ENCODE results near the gene PDLIM1.

PDLIM1 gene

DNA sequence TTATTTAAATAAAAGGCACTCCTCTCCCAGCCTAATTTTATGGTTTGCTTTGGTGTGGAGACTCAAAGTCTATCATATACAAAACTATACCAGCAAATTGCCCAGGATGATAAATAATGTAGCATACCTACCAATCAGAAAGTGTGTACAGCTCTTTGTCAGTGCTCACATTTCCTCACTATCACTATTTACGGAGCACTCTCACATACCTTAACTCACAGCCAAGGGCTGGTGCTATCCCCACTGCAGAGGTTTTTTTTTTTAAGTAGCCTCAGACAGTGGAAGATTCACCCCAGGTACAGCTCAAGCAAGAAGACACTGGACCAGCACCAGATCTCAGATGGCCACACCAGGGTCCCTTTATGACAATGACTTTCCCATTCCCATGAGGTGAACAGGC is 2.5 kb downstream of the PDLIM1 start:
- DNase-seq (ENCODE audit: low spot score) = no peak

- no peak for DNase-seq (ENCODE audit: low spot score)
These were observed 3.5 kb downstream of the PDLIM1 start for GRCh38 chr10:95287281-95287680.

DNA sequence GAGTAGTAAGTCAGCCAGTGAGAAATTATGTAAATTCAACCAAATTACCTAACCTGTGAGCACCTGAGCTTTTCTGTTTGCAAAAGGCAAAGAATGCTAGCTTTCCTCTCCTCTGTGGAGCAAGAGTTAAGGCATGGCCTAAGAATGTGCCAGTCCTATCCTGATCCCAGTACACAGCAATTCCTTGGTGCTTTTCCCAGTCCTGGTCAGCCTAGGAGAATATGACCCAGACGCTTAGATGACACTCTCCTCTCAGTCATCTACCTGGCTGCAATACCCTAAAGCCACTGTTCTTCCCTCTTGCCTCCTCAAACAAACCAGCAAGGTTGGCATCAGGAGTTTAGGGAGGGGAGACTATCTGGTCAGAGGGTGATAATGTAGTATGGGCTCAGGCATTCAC is 4.1 kb downstream of the PDLIM1 start:
- DNase-seq (ENCODE audit: low spot score) = no peak

DNA sequence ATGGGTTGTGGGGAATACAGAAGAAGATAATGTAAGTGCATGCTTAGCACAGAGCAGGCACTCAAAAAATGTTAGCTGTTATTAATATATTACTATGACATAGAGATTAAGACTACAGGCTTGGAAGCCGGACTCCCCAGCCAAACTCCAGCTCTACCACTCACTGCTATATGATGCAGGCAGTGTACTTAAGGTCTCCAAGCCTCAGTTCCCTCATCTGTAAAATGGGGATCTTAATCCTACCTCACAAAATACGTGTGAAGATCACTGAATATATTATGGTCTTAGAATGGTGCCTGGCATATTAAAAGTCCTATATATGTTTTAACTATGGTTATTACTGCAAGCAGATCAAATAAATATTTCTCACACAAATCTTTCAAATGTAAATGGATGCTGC is 5.2 kb downstream of the PDLIM1 start:
- DNase-seq (ENCODE audit: low spot score) = no peak

- DNase-seq (ENCODE audit: low spot score) = no peak
These were observed 6.0 kb downstream of the PDLIM1 start for GRCh38 chr10:95284807-95285206.

- DNase-seq (ENCODE audit: low spot score) = no peak
These were observed 8.7 kb downstream of the PDLIM1 start for GRCh38 chr10:95282107-95282506.

DNA sequence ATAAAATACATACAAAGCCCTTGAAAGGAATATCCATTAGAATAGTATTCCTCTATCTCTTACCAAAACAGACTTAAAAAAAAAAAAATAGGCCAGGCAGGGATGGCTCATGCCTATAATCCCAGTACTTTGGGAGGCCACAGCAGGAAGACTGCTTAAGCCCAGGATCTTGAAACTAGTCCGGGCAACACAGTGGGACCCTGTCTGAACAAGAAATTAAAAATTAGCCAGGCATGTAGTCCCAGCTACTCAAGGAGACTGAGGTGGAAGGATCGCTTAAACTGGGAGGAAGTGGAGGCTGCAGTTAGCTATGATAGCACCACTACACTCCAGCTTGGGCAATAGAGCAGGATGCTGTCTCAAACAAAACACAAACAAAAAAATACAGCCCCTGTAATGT is 9.6 kb downstream of the PDLIM1 start:
- no peak for DNase-seq (ENCODE audit: low spot score)

- DNase-seq (ENCODE audit: low spot score) = no peak
These were observed 10.2 kb downstream of the PDLIM1 start for GRCh38 chr10:95280637-95281036.

GRCh38 chr10:95279042-95279820 is 11.6 kb downstream of the PDLIM1 start:
- no peak for DNase-seq (ENCODE audit: low spot score)

- DNase-seq (ENCODE audit: low spot score) = no peak
These were observed 12.5 kb downstream of the PDLIM1 start for GRCh38 chr10:95278061-95278988.

DNA sequence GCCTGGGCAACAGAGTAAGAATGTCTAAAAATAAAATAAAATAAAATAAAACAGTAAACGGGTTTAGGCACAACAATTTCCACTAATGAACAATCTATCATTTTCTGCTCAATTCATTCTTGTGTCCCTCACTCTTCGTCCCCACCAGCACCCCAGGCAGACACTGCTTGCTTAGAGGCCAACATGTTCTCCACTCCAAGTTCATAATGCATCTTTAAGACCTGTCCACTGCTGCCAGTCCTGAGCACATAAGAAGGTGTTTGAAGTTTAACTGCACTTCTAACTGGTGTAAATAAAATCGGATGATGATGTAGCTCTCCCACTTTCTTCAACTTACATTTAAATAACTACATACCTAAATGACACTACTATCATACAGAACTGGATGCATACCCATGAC is 13.2 kb downstream of the PDLIM1 start:
- no peak for DNase-seq (ENCODE audit: low spot score)

- DNase-seq (ENCODE audit: low spot score) = no peak
These were observed 13.6 kb downstream of the PDLIM1 start for GRCh38 chr10:95277201-95277570.

DNA sequence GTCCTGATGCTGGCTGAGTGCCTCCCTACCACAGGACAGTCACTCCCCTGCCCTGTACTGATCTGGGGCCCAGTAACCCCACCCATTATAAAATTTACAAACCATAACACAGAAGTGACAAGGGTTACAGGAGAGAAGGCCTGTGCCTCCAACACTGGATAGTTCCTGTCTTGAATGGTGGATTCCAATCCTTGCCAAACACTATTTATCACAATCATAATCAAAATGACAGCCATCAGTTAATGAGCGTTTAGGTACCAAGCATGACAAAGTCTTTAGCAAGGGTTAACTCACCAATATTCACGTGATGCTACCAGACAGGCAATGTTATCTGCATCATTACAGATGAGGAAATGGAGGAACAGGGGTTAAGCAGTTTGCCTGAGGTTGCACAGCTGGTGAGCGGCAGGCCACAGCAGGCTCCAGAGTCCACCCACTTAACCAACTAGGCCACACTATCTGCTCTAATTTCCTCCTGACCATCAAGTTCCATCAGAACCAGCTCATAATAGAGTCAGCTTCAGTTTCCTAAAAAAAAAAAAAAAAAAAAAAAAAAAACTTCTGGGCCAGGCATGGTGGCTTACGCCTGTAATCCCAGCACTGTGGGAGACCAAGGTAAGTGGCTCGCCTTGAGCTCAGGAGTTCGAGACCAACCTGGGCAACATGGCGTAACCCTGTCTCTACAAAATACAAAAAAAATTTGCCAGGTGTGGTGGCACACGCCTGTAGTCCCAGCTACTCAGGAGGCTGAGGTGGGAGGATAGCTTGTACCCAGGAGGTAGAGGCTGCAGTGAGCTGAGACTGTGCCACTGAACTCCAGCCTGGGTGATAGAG is 14.2 kb downstream of the PDLIM1 start:
- DNase-seq (ENCODE audit: low spot score) = no peak

- DNase-seq (ENCODE audit: low spot score) = no peak
These were observed 15.0 kb downstream of the PDLIM1 start for GRCh38 chr10:95275726-95276366.

DNA sequence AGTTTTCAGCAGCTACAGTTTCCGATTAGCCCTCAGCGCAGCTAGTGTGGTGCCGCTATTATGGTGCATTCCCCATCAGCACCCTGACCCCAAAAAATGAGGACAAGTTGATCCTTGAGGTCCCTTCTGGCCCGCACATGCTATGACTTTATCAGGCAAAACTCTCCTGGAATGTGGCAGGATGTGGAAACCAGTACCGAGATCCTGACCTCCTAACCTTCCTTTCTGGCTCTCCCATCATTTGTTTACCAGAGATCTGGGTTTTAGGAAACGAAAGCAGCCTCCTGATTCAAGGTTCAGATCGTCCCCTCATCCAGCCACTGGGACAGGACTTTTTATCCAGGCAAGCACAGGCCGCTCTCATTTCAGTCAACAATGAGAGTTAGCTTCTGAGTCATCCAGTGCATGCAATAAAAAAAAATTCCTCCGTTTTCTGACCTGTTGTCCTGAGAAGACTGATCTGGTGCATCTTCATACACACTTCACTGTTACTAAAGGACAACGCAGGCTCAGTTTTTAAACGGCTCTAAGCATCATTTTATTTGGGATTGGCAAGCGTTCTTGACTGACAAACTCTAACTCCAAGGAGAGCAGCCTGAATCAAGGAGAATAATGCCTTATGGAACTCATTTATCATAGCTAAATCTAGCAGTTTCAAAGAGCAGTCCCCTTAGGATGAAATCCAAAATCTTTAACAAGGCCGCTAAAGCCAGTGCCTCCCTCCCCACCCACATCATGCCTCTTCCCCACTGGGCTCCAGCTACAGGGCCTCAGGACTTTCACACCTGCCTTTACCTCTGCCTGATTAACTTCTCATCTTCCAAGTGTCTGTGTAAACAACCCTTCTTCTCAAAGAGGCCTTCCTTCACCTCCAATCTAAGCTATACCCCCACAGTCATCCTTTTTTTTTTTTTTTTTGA is 17.1 kb downstream of the PDLIM1 start:
- peak; percentile 26 for DNase-seq (ENCODE audit: low spot score)

- no peak for DNase-seq (ENCODE audit: low spot score)
These were observed 22.4 kb downstream of the PDLIM1 start for GRCh38 chr10:95268438-95268837.

- DNase-seq (ENCODE audit: low spot score) = no peak
These were observed 23.6 kb downstream of the PDLIM1 start for GRCh38 chr10:95267251-95267650.

GRCh38 chr10:95266674-95267095 is 24.1 kb downstream of the PDLIM1 start:
- DNase-seq (ENCODE audit: low spot score) = peak; percentile 39

DNA sequence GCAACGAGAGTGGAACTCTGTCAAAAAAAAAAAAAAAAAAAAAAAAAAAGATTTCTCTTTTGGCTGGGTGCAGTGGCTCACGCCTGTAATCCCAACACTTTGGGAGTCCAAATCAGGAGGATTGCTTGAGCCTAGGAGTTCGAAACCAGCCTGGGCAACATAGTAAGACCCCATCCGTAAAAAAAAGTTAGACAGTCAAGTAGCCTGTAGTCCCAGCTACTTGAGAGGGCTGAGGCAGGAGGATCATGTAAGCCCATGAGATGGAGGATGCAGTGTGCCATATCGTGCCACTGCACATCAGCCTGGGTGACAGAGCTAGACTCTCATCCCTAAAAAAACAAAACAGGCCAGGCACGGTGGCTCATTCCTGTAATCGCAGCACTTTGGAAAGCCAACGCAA is 25.2 kb downstream of the PDLIM1 start:
- no peak for DNase-seq (ENCODE audit: low spot score)

DNA sequence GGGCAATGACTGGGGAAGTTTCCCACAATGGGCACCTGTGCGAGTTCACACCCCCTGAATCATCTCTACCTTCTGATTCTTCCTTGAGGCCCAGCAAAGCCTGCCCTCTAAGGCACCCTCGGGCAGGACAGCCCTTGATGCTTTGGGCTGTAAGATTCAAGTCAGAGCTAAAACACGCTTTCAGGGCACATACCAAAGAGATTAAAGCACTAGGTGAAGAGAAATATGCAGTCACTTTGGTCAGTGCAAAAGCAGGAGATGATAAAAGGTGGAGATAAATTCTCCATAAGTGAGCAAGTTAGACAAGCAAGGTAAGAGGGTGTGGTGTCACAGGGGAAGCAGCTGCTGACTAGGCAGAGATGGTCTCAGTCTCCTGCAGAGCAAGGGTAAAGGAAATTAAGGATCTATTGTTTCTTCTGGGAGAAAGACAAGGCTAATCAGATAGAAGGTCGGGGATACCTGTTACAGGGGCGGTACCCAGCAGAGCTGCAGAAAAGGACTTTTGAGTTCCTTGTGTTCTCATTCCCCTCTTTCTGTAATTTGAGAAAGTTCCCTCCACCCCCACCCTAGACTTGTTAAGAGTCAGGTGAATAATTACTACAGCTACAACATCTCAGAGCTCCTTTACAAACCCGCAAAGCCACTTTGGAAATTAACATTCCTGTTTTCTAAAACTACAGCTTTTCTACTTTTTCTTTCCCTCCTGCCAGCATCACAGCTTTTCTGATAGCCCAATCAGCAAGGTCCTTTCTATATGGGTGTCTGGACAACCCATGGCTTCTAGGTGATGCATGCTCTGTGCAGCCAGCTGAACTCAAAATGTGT is 26.4 kb downstream of the PDLIM1 start:
- DNase-seq (ENCODE audit: low spot score) = no peak

All from kidney capillary endothelial cell (primary cell).